Fibroblast of skin of right quadriceps (primary cell): ENCODE results near the gene GHRHR.

ENCODE experiments used
- DNase-seq: peaks from one replicate; pipeline ENCODE4 v3.0.0-alpha.2; 2013

GHRHR gene

DNA sequence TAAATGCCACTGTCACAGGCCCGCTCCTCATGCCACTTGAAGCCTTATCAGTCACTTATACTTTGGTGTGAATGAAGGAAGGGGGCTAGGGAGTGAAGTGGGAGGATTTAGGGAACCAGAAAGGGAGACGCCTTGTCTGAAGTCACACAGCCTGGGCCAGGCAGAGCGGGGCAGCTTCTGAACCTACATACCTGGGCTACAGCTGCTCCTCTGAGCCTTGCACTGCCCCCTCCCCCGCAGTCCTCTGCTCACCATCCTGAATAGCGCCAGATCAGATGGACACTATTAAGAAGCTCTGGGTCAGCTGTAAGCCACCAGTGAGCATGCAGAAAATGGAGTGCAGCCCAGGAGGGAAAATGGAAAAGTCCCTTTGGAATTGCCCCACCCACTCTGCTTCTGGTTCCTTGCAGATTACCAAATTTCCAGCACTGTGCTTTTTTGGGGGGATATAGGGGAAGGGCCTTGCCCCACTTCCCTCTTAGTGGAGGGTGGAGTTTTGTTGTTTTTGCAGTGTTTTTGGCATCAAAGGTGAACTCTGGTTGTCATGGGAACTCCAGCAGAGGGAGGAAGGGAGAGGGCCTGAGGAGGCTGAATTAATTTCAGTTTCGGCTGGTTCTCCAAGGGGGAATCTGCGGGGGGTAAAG is 53.4 kb downstream of the GHRHR start:
- DNase-seq = no peak

DNA sequence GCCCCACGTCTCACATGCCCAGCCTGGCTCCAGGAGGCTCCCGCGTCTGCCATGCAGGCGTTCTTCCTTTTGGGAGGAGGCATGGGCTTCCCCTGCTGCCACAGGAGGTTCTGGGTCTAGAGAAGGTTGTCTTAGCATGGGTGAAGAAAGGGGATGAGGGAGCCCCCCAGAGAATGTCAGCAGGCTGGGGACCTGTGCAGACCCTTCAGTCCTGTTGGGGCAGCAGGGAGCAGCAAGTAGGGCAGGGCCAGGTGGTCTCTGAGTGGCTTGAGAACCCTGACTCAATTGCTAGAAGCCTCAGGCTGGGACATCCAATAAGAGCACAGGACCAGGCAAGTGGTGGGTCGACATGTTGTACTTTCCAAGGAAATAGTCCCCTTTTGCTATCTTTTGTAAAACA is 54.0 kb downstream of the GHRHR start:
- no peak for DNase-seq

DNA sequence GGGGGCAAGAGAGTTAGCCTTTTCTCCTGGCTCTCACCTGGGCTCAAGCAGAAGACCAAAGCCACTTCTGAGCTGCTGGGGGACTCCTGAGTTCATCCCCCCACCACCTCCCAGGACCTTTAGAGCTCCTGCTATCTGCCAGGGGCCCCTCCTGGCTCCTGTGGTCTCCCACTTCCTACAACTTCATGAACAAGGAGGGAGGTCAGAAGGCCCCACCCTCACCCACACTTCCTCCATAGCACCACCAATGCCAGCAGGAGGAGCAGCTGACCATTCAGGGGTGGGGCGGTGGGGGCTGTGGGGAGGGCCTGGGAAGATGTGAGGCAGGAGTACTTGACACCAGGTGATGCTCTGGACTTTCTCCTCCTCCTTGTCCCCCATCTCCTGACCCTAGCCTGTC is 55.8 kb downstream of the GHRHR start:
- no peak for DNase-seq

DNA sequence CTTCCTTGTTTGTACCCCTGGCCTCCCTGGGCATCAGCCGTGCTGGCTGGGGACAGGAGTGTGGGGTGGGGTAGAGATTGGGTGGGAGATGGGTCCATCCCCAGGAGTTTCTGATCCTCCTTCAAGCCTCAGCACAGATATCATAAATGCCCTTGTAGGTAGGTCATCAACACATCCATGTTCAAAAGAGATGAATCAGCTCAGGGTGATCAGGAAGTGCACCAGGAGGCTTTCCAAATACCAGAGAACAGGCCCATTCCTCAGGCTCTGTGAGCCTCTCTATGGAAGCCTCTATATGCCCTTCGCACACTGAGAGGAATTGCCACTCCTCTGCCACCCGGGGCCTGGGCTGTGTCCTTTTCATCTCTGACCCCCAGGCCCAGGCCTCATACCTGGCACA is 56.4 kb downstream of the GHRHR start:
- peak; percentile 8 for DNase-seq

DNA sequence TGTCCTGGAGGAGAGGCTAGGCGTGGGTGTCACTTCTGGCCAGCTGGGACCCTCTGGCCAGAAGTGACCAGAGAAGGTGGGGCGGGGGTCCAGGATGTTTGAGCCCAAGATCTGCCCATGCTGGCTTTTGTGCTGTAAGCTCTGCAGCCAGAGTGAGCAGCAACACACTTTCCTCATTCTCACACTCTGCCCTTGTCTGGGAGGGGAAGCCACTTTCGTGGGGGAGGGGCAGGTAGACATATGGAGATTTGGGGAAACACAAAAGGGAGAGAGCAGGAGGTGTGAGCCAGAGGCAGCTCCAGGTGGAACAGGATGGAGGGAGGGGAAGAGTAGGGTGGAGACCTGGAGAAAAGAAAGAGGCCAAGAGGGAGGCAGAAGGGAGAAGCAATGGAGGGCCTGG is 56.9 kb downstream of the GHRHR start:
- no peak for DNase-seq

DNA sequence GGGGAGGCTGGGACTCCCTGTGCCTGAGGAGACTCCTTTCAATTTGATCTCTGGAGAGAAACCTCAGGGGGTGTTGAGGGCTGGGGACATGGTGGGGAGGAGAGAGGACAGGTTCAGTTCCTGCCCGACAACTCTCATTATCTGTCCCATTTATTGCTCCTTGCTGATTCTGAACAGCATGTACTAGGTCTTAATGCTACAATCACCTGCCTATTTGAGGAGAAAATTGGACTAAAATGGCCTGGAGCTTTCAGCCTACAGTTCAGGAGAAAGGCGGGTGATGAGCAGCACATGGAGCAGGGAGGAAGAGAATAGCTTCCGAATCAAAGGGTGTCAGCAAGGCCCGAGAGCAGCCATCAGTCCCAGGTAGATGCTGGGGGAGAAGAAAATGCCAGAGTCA is 58.4 kb downstream of the GHRHR start:
- no peak for DNase-seq

DNA sequence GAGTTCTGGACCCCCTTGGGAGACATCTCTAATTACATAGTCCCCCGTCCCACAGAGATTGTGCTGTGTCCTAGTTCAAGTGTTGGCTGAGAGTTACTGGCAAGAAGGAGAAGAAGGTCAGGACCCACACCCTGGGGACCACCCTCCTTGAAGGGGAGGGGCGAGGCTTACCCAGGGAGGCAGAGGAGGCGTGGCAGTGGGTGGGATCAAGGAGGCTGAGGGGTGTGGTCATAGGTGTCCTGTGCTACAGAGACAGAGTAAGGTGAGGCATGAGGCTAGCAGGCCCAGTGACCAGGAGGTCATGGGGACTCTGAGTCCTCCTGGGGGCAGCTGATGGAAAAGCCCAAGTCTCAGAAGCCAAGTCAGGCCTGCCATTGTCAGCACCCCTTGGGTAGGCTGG is 59.0 kb downstream of the GHRHR start:
- DNase-seq = no peak

DNA sequence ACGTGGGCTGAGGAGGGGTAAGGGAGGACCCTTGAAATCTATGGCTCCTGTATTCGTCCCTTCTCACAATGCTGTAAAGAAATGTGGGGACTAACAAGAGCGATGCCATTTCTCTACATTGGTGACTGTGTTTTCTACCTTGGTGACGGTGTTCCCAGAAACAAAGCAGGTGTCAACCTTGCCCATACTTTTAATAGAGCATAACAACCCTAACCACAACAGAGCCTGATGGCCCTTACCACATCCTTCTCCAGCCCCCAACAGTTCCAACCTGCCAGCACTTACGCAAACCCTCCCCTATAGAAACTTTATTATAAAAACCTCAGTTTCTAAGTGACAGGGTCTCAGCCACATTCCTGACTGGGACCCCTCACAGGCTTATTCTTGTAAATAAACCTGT is 60.1 kb downstream of the GHRHR start:
- no peak for DNase-seq

DNA sequence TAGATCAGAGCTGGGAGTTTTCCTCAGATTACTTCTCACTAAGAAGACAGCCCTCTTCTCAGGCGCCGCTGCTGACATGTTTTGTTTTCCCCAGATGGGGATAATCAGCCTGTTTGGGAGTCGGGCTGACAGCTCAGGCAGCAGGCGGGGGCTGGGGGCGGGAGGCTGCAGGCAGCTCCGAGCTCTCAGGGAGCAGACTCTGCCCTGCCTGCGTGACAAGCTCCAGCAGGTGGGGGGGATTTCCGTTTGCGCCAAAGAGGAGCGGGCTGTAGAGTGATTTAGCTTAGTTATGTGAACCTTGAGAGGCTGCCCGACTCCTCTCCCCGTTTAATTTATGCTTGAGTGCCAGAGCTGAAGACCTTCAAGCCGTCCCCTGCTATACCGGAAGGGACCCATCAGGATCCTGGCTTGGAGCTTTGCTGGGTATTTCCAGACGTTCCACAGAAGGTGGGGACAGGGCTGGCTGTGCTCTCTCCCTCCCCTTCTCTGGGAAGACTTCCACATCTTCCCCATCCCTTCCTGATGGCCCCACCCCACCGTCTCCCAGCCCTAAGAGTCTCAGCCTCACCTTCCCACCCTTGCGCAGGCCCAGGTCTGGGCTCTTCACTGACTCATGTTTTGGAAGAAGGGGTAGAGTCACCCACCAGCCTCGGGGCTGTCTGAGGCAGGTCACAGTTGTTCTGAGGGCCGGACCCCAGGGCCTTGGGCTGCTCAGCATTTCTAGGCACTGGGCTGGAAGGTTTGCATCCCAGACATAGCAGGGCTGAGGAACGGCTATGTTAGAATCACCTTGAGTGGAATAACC is 63.6 kb downstream of the GHRHR start:
- peak; percentile 42 for DNase-seq

DNA sequence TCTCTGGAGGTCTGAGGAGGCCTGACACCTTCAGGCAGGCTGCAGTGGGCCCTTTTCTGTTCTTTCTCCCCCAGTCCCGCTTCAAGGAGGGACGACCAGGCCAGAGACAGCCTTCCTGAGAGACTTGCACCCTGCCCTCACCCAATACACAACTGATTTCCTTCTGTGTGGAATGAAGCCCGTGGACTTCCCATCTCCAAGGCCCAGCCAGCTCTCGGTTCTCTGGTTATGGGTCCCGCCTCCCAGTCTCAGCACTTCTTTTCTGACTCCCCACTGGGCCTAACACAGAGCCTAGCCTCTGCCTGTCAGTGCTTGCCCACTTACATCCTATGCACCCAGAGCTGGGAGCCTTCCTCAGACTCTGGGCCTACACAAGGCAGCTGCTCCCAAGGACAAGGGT is 64.3 kb downstream of the GHRHR start:
- no peak for DNase-seq

DNA sequence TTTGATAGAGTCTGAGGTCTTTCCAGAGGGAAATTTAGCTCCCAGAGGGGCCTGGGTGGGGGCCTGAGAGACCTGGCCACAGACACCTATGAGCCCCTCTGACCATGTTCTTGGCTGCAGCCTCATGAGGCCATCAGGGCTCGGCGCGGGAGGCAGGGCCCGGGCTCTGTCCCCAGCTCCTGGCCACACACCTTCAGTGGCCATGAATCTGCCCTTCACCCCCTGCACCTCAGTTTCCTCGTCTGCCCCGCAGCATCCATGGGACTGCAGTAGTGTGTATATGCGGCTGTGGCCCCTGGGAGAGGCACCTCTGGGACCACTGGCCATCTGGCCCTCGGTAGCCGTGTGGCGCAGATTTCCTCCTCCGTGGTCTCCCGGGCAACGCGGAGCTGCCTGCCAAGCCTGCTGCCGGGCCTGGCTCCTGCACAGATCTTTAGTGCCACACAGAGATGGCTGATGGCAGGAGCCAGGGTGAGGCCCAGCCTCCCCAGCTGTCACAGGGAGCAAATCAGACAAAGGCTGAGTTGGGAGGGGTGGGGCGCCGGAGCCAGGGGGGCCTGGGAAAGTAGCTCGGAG is 64.8 kb downstream of the GHRHR start:
- DNase-seq = no peak
